OCI-LY3 (cell line): ENCODE measurements around the gene IL21.
A peak's percentile ranks its signal among the peaks of the same experiment; 100 is the strongest.

ENCODE experiments used
- EZH2phosphoT487 ChIP-seq: fragments of 200-600 bp; shearing (Covaris generic); IDR thresholded peaks from 2 replicates; pipeline ENCODE4 v1.6.1; 2018; ENCODE audit warnings: antibody characterized with exemption, mixed run types, low read depth
- TF ChIP-seq, protein P1 (sequence below): fragments of 200-600, 300-600 bp; sonication (generic); IDR thresholded peaks from 2 replicates; pipeline ENCODE4 v1.5.1; 2014; ENCODE audit warnings: antibody characterized with exemption, low read length, low read depth

DNA sequence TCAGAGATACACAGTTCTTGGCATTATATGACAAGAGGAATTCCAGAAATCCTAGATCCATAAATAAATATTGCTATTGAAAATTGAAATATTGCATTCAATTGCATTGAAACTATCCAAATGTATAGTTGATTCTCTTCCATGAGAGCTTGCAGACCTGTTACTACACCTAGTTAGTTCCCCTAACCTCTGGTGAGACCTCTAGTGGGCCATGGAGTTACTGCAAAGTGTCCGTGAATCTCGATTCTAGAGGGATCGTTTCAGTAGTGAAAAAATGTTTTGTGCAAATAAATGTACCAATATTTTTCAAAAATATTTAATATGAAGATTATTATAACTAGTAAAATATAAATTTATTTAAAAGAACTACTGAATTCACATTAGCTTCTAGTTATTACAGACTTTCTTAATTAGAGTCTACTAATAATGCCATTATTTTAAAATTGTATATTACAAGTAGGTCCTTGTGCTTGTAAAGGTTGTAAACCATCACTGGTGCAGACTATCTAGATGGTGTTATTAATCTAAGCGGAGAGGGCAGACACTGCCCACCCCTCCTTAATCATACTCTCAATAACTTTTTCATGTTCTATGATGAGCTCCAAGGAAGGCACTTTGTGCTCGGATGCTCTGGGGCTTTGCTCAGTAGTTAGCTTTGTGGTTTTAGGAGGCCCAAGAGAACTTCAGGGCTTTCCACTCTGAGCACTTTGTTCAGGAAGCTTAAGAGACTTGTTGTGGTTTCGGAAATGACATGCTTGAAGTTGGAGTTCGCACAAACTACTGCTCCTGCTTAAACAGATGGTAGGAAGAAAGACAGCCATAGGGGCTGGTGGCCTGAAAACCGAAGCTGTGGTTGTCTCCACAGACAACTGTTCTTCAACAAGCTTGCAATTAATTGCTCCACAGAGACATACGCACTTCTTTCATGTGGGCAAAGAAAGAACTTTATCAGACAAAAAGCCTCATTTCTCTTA is 42.8 kb downstream of the IL21 start:
- TF ChIP-seq, protein P1, sequence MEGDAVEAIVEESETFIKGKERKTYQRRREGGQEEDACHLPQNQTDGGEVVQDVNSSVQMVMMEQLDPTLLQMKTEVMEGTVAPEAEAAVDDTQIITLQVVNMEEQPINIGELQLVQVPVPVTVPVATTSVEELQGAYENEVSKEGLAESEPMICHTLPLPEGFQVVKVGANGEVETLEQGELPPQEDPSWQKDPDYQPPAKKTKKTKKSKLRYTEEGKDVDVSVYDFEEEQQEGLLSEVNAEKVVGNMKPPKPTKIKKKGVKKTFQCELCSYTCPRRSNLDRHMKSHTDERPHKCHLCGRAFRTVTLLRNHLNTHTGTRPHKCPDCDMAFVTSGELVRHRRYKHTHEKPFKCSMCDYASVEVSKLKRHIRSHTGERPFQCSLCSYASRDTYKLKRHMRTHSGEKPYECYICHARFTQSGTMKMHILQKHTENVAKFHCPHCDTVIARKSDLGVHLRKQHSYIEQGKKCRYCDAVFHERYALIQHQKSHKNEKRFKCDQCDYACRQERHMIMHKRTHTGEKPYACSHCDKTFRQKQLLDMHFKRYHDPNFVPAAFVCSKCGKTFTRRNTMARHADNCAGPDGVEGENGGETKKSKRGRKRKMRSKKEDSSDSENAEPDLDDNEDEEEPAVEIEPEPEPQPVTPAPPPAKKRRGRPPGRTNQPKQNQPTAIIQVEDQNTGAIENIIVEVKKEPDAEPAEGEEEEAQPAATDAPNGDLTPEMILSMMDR = peak; percentile 68
- no peak for TF ChIP-seq EZH2phosphoT487
